Right renal pelvis (tissue), 4 donors: ENCODE results near the gene STAG1. TPM values are rescaled to one million over a fixed set of nuclear protein-coding genes. Genes with fewer than 3 reads are reported as not detected.
"Not testable (repeated sequence)": the region's sequence is repeated elsewhere in the genome, so short reads cannot be mapped to it uniquely, and the experiment has no call there.

Experiments
- DNase-seq, 4 donors: peaks; one replicate each; pipeline ENCODE4 v3.0.0-alpha.2; 2013; ENCODE audit warnings: low read depth in 4 of 4, low spot score in 3 of 4, missing footprints in 1 of 4
- polyA plus RNA-seq, 4 donors: library from polyadenylated mRNA; unstranded; fragments of 120-200 nt; gene quantifications; one replicate each; pipeline ENCODE4 v1.2.1, GENCODE V29; 2013; ENCODE audit not compliant: insufficient read length in 4 of 4

STAG1 gene
- polyA plus RNA-seq, 4 donors: 43.0 to 55.3 (median 53.7) TPM

GRCh38 chr3:136711277-136711676 lies 40.9 kb downstream of the STAG1 start:
- no peak for DNase-seq

GRCh38 chr3:136709775-136710174 lies 42.4 kb downstream of the STAG1 start:
- not testable (repeated sequence) for DNase-seq

- no peak for DNase-seq
These were observed 43.7 kb downstream of the STAG1 start for GRCh38 chr3:136708333-136708985.

GRCh38 chr3:136703429-136703828 lies 48.7 kb downstream of the STAG1 start:
- DNase-seq: no peak

- no peak for DNase-seq
These were observed 52.8 kb downstream of the STAG1 start for GRCh38 chr3:136699271-136699828.

- no peak for DNase-seq
These were observed 53.8 kb downstream of the STAG1 start for GRCh38 chr3:136698361-136698760.

- no peak for DNase-seq
These were observed 55.4 kb downstream of the STAG1 start for GRCh38 chr3:136696797-136697196.

GRCh38 chr3:136694321-136694720 lies 57.9 kb downstream of the STAG1 start:
- no peak for DNase-seq

GRCh38 chr3:136690599-136690998 lies 61.6 kb downstream of the STAG1 start:
- no peak for DNase-seq

- no peak for DNase-seq
These were observed 66.3 kb downstream of the STAG1 start for GRCh38 chr3:136685882-136686281.

GRCh38 chr3:136682740-136683312 lies 69.4 kb downstream of the STAG1 start:
- DNase-seq: no peak

- no peak for DNase-seq
These were observed 73.2 kb downstream of the STAG1 start for GRCh38 chr3:136678981-136679380.

- DNase-seq: no peak
These were observed 76.2 kb downstream of the STAG1 start for GRCh38 chr3:136676009-136676408.

- DNase-seq: no peak
These were observed 76.9 kb downstream of the STAG1 start for GRCh38 chr3:136675150-136675858.

GRCh38 chr3:136672457-136672856 lies 79.7 kb downstream of the STAG1 start:
- no peak for DNase-seq

GRCh38 chr3:136671921-136672320 lies 80.3 kb downstream of the STAG1 start:
- no peak for DNase-seq

- no peak for DNase-seq
These were observed 82.0 kb downstream of the STAG1 start for GRCh38 chr3:136670166-136670565.

- DNase-seq: no peak
These were observed 85.1 kb downstream of the STAG1 start for GRCh38 chr3:136667081-136667480.

- not testable (repeated sequence) for DNase-seq
These were observed 85.9 kb downstream of the STAG1 start for GRCh38 chr3:136666301-136666700.

- no peak for DNase-seq
These were observed 87.4 kb downstream of the STAG1 start for GRCh38 chr3:136664771-136665170.

- no peak for DNase-seq
These were observed 90.9 kb downstream of the STAG1 start for GRCh38 chr3:136661282-136661681.
